Karpas-422 (cell line): Measurements from ENCODE around the gene ADARB2. TPM values are rescaled to one million over a fixed set of nuclear protein-coding genes. Genes with fewer than 3 reads are reported as not detected.

Experiments
- DNase-seq: peaks from one replicate; pipeline ENCODE4 v3.0.0-alpha.2; 2015
- H2AFZ ChIP-seq: fragments of 200-600 bp; sonication (generic); 2 replicates; pipeline ENCODE4 v1.6.1; 2014; ENCODE audit warnings: antibody characterized with exemption, low read length, mixed read lengths
- H3K27ac ChIP-seq: fragments of 200-600 bp; sonication (generic); 2 replicates; pipeline ENCODE4 v1.5.1; 2014; ENCODE audit warnings: mild to moderate bottlenecking, low read length, moderate library complexity
- H3K27me3 ChIP-seq: fragments of 200-600 bp; sonication (generic); 2 replicates; pipeline ENCODE4 v1.6.1; 2014; ENCODE audit warnings: low read length, mixed read lengths
- H3K36me3 ChIP-seq: fragments of 200-600 bp; sonication (generic); 2 replicates; pipeline ENCODE4 v1.6.1; 2014; ENCODE audit warnings: low read length, mixed read lengths; ENCODE audit not compliant: insufficient read depth
- H3K4me1 ChIP-seq: fragments of 200-600 bp; sonication (generic); 2 replicates; pipeline ENCODE4 v1.6.1; 2014; ENCODE audit warnings: mild to moderate bottlenecking, low read length, mixed read lengths
- H3K4me2 ChIP-seq: fragments of 200-600 bp; sonication (generic); 2 replicates; pipeline ENCODE4 v1.6.1; 2014; ENCODE audit warnings: low read length, low read depth, mild to moderate bottlenecking; ENCODE audit not compliant: poor library complexity, severe bottlenecking
- H3K4me3 ChIP-seq: fragments of 200-600 bp; sonication (generic); 2 replicates; pipeline ENCODE4 v1.5.1; 2014; ENCODE audit warnings: mild to moderate bottlenecking, antibody characterized with exemption, low read length, mixed read lengths
- H3K79me2 ChIP-seq: fragments of 200-600 bp; sonication (generic); 2 replicates; pipeline ENCODE4 v1.6.1; 2014; ENCODE audit warnings: mild to moderate bottlenecking, low read length, mixed read lengths
- H3K9ac ChIP-seq: fragments of 200-600 bp; sonication (generic); 2 replicates; pipeline ENCODE4 v1.6.0; 2014; ENCODE audit warnings: low read length
- H3K9me2 ChIP-seq: fragments of 200-600 bp; sonication (generic), shearing (Covaris generic); replicated peaks from 2 replicates; pipeline ENCODE4 v1.6.0; 2014; ENCODE audit warnings: mild to moderate bottlenecking, low read length, moderate library complexity; ENCODE audit not compliant: insufficient read depth
- H3K9me3 ChIP-seq: fragments of 300-700, 200-600 bp; sonication (generic); 2 replicates; pipeline ENCODE4 v1.6.1; 2014; ENCODE audit warnings: low read length, mixed read lengths
- H4K20me1 ChIP-seq: fragments of 200-600 bp; sonication (generic); 2 replicates; pipeline ENCODE4 v1.6.1; 2014; ENCODE audit warnings: mild to moderate bottlenecking, antibody characterized with exemption, low read length, low read depth; ENCODE audit not compliant: insufficient read depth
- total RNA-seq: library from RNA; depleted of rRNA; stranded (reverse); fragments of >200 nt; shearing (Covaris generic); gene quantifications from 2 replicates; pipeline ENCODE4 v1.2.3, GENCODE V29; 2014; ENCODE audit warnings: low replicate concordance

The ADARB2 gene
- total RNA-seq, 1 experiment from 2014 or later: not detected

GRCh38 chr10:1579141-1579491 lies 158.2 kb downstream of the ADARB2 start:
- DNase-seq: no peak
- Histone ChIP-seq H3K27me3 (no peaks in the 10 kb centered on the region), H4K20me1 (no peaks in the 10 kb centered on the region), H3K27ac (peak overlapping the region; percentile 36; the same call in 1 of the 2 replicates), H3K4me2 (peak overlapping the region; percentile 34), H3K9me2 (no peaks in the 10 kb centered on the region), H3K9me3 (no peaks in the 10 kb centered on the region), H3K79me2 (no peaks in the 10 kb centered on the region), H3K4me1 (peaks cover 43% of the 10 kb centered on the region), H3K9ac (no peak overlapping the region), H2AFZ (no peak overlapping the region), H3K36me3 (no peaks in the 10 kb centered on the region), H3K4me3 (no peak overlapping the region; the same call in 1 of the 2 replicates)

GRCh38 chr10:1578392-1579140 lies 158.8 kb downstream of the ADARB2 start:
- H3K79me2 ChIP-seq: no peaks in the 10 kb centered on the region
- H3K36me3 ChIP-seq: no peaks in the 10 kb centered on the region
- no peaks in the 10 kb centered on the region for H3K27me3 ChIP-seq
- H3K9me3 ChIP-seq: no peaks in the 10 kb centered on the region
- H2AFZ ChIP-seq: no peak overlapping the region
- no peaks in the 10 kb centered on the region for H3K9me2 ChIP-seq
- H3K4me2 ChIP-seq: peak overlapping the region; percentile 34
- peaks cover 43% of the 10 kb centered on the region for H3K4me1 ChIP-seq
- H3K27ac ChIP-seq: peak overlapping the region; percentile 36; the same call in 1 of the 2 replicates
- no peak overlapping the region; the same call in 1 of the 2 replicates for H3K4me3 ChIP-seq
- no peaks in the 10 kb centered on the region for H4K20me1 ChIP-seq
- no peak for DNase-seq
- no peak overlapping the region for H3K9ac ChIP-seq

GRCh38 chr10:1577945-1578344 lies 159.4 kb downstream of the ADARB2 start:
- H4K20me1 ChIP-seq: no peaks in the 10 kb centered on the region
- no peak overlapping the region for H2AFZ ChIP-seq
- H3K4me3 ChIP-seq: no peak overlapping the region
- H3K27ac ChIP-seq: no peak overlapping the region
- no peaks in the 10 kb centered on the region for H3K79me2 ChIP-seq
- no peak overlapping the region for H3K9ac ChIP-seq
- no peaks in the 10 kb centered on the region for H3K9me3 ChIP-seq
- no peaks in the 10 kb centered on the region for H3K27me3 ChIP-seq
- H3K4me1 ChIP-seq: peaks cover 43% of the 10 kb centered on the region
- H3K9me2 ChIP-seq: no peaks in the 10 kb centered on the region
- no peaks in the 10 kb centered on the region for H3K36me3 ChIP-seq
- no peak for DNase-seq
- no peak overlapping the region for H3K4me2 ChIP-seq

GRCh38 chr10:1577373-1577770 lies 160.0 kb downstream of the ADARB2 start:
- peak overlapping the region; percentile 33; the same call in 1 of the 2 replicates for H3K27ac ChIP-seq
- no peak overlapping the region for H2AFZ ChIP-seq
- no peak overlapping the region for H3K9ac ChIP-seq
- no peak overlapping the region for H3K4me2 ChIP-seq
- no peaks in the 10 kb centered on the region for H3K9me2 ChIP-seq
- DNase-seq: no peak
- no peaks in the 10 kb centered on the region for H3K79me2 ChIP-seq
- H3K9me3 ChIP-seq: no peaks in the 10 kb centered on the region
- no peaks in the 10 kb centered on the region for H3K27me3 ChIP-seq
- no peaks in the 10 kb centered on the region for H3K36me3 ChIP-seq
- peaks cover 43% of the 10 kb centered on the region for H3K4me1 ChIP-seq
- no peak overlapping the region for H3K4me3 ChIP-seq
- H4K20me1 ChIP-seq: no peaks in the 10 kb centered on the region

- no peak overlapping the region for H3K4me3 ChIP-seq
- H3K9ac ChIP-seq: no peak overlapping the region
- H3K36me3 ChIP-seq: no peaks in the 10 kb centered on the region
- H4K20me1 ChIP-seq: no peaks in the 10 kb centered on the region
- no peaks in the 10 kb centered on the region for H3K79me2 ChIP-seq
- no peaks in the 10 kb centered on the region for H3K27me3 ChIP-seq
- H3K4me2 ChIP-seq: no peak overlapping the region
- DNase-seq: peak; percentile 58
- peak overlapping the region; percentile 33; the same call in 1 of the 2 replicates for H3K27ac ChIP-seq
- H2AFZ ChIP-seq: no peak overlapping the region
- H3K4me1 ChIP-seq: peaks cover 43% of the 10 kb centered on the region
- H3K9me2 ChIP-seq: no peaks in the 10 kb centered on the region
- H3K9me3 ChIP-seq: no peaks in the 10 kb centered on the region
These were observed 160.6 kb downstream of the ADARB2 start for GRCh38 chr10:1576467-1577372.

GRCh38 chr10:1575481-1576244 lies 161.7 kb downstream of the ADARB2 start:
- Histone ChIP-seq H3K4me1 (peaks cover 43% of the 10 kb centered on the region), H3K79me2 (no peaks in the 10 kb centered on the region), H3K27ac (no peak overlapping the region), H3K4me3 (no peak overlapping the region), H3K9me2 (no peaks in the 10 kb centered on the region), H3K4me2 (no peak overlapping the region), H3K9me3 (no peaks in the 10 kb centered on the region), H3K9ac (no peak overlapping the region), H3K27me3 (no peaks in the 10 kb centered on the region), H4K20me1 (no peaks in the 10 kb centered on the region), H2AFZ (no peak overlapping the region), H3K36me3 (no peaks in the 10 kb centered on the region)
- no peak for DNase-seq

GRCh38 chr10:1574719-1575118 lies 162.6 kb downstream of the ADARB2 start:
- Histone ChIP-seq H3K4me3 (no peak overlapping the region), H3K4me2 (no peak overlapping the region), H3K9me3 (no peaks in the 10 kb centered on the region), H3K4me1 (peaks cover 40% of the 10 kb centered on the region), H3K36me3 (no peaks in the 10 kb centered on the region), H2AFZ (no peak overlapping the region), H3K27ac (no peak overlapping the region), H3K9ac (no peak overlapping the region), H3K27me3 (no peaks in the 10 kb centered on the region), H4K20me1 (no peaks in the 10 kb centered on the region), H3K79me2 (no peaks in the 10 kb centered on the region), H3K9me2 (no peaks in the 10 kb centered on the region)
- DNase-seq: no peak

GRCh38 chr10:1573981-1574380 lies 163.3 kb downstream of the ADARB2 start:
- Histone ChIP-seq H3K4me3 (no peak overlapping the region), H3K27ac (no peak overlapping the region), H2AFZ (no peak overlapping the region), H3K36me3 (no peaks in the 10 kb centered on the region), H3K4me2 (no peak overlapping the region), H3K9ac (no peak overlapping the region), H3K4me1 (peaks cover 33% of the 10 kb centered on the region), H3K9me3 (no peaks in the 10 kb centered on the region), H4K20me1 (no peaks in the 10 kb centered on the region), H3K27me3 (no peaks in the 10 kb centered on the region), H3K79me2 (no peaks in the 10 kb centered on the region), H3K9me2 (no peaks in the 10 kb centered on the region)
- DNase-seq: no peak
